Coronary artery (tissue), 2 donors: Measurements from ENCODE around the gene GMDS.

Experiments used
- DNase-seq: peaks from one replicate; pipeline ENCODE4 v3.0.0-alpha.2; 2017; ENCODE audit warnings: low spot score
- H3K27ac ChIP-seq, 2 donors: fragments of 200-600 bp; sonication (generic); one replicate each; pipeline ENCODE4 v1.5.1; 2016 to 2019
- H3K4me3 ChIP-seq: fragments of 200-600 bp; sonication (generic); 2 replicates; pipeline ENCODE4 v1.5.1; 2016; ENCODE audit warnings: mild to moderate bottlenecking, moderate library complexity
- TF ChIP-seq, protein P1 (sequence below): fragments of 200-600 bp; sonication (generic); IDR thresholded peaks from one replicate; pipeline ENCODE4 v1.5.1; 2019; ENCODE audit warnings: antibody characterized with exemption

The GMDS gene

DNA sequence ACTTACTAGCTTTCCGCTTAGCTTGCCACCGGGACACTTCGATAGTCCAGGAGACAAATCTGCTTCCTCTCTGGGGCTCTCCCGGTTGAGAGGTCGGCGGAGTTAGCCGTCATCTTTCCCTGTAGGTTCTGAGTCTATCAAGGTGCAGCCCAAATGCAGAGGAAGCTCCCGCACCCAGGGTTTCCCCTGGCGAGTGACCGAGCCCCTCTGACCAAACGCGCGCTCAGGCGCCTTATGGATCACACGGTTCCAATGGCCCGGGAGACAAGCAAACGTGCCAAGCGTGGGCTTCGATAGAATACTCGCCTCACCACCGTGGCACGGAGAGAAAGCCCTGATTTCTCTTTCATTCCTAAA lies 651.5 kb downstream of the GMDS start:
- H3K4me3 ChIP-seq = no peak overlapping the region
- TF ChIP-seq, protein P1, sequence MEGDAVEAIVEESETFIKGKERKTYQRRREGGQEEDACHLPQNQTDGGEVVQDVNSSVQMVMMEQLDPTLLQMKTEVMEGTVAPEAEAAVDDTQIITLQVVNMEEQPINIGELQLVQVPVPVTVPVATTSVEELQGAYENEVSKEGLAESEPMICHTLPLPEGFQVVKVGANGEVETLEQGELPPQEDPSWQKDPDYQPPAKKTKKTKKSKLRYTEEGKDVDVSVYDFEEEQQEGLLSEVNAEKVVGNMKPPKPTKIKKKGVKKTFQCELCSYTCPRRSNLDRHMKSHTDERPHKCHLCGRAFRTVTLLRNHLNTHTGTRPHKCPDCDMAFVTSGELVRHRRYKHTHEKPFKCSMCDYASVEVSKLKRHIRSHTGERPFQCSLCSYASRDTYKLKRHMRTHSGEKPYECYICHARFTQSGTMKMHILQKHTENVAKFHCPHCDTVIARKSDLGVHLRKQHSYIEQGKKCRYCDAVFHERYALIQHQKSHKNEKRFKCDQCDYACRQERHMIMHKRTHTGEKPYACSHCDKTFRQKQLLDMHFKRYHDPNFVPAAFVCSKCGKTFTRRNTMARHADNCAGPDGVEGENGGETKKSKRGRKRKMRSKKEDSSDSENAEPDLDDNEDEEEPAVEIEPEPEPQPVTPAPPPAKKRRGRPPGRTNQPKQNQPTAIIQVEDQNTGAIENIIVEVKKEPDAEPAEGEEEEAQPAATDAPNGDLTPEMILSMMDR = no peak
- peak; percentile 64 for DNase-seq
- H3K27ac ChIP-seq = no peak overlapping the region

- TF ChIP-seq, protein P1 = no peak
- Histone ChIP-seq H3K27ac (no peak overlapping the region), H3K4me3 (no peak overlapping the region)
- no peak for DNase-seq
Measured at GRCh38 chr6:1593286-1593957, 652.0 kb downstream of the GMDS start.

- Histone ChIP-seq H3K4me3 (no peak overlapping the region), H3K27ac (no peak overlapping the region)
- TF ChIP-seq, protein P1 = no peak
- DNase-seq = no peak
Measured at GRCh38 chr6:1592852-1593251, 652.6 kb downstream of the GMDS start.

DNA sequence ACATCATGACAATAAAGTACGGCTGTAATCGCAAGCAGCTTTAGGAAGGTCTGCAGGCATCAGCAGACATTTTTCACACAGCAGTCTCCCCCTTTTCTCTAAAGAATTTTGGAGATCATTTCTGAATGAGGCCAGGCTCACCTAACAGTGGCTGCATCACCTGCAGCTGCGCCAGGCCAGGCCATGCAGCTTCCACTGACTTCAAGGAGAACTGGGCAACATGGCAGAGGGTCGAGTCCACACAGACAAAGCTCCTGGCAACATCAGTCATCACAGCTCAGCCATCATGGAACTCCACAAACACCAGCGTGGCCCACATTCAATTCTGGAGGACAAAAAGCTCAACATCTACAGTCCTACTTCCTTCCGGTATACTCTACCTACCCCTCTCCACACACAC lies 653.5 kb downstream of the GMDS start:
- Histone ChIP-seq H3K4me3 (no peak overlapping the region), H3K27ac (no peak overlapping the region)
- no peak for DNase-seq
- TF ChIP-seq, protein P1 = no peak

- TF ChIP-seq, protein P1 = no peak
- Histone ChIP-seq H3K4me3 (no peak overlapping the region), H3K27ac (no peak overlapping the region)
- DNase-seq = no peak
Measured at GRCh38 chr6:1591243-1591642, 654.2 kb downstream of the GMDS start.

DNA sequence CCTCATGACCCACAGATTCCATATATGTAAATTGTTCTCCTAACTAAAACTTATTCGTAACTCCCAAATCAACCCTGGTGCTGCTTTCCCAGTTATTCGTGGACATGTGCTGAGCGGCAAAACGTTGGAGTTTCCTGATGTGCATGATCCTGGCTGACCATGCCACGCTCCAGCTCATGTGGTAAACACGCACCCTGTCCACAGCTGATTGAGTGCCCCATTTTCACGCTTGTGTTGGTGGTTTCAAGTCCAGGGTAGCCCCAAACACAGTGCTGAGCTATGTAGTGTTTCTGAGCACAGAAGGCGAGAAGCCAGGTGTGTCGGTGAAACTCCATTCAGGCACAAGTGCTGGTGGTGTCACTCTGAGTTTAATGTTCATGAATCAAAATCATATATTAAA lies 654.8 kb downstream of the GMDS start:
- TF ChIP-seq, protein P1 = no peak
- H3K4me3 ChIP-seq = no peak overlapping the region
- no peak for DNase-seq
- no peak overlapping the region for H3K27ac ChIP-seq

GRCh38 chr6:1589208-1589607 lies 656.2 kb downstream of the GMDS start:
- Histone ChIP-seq H3K27ac (no peak overlapping the region), H3K4me3 (no peak overlapping the region)
- TF ChIP-seq, protein P1 = no peak
- DNase-seq = no peak
